IMR-90 (cell line): ENCODE measurements around the gene FCHSD2. TPM values are rescaled to one million over a fixed set of nuclear protein-coding genes. Genes with fewer than 3 reads are reported as not detected.

Experiments
- ATAC-seq: fragments of 200-7000 bp; cut with Tn5 transposase; 2 replicates; pipeline ENCODE4 v1.9.1; 2020; ENCODE audit warnings: low read depth, mild to moderate bottlenecking, moderate library complexity
- BruUV-seq: library from RNA; stranded (reverse); fragments of 400-500 nt; replicated peaks from 2 replicates; lab custom pipeline; 2021; lab: Mats Ljungman, UMichigan
- CTCF ChIA-PET: fragments of 300-600 bp; formaldehyde crosslinking; extraction: SDS; loops from one replicate; lab custom pipeline; 2021; ENCODE audit warnings: antibody characterized with exemption; lab: Yijun Ruan, JAX
- POLR2A ChIA-PET: fragments of 300-600 bp; sonication (Branson Sonifier 250); formaldehyde crosslinking; loops from one replicate; lab custom pipeline; 2022; ENCODE audit warnings: antibody characterized with exemption; ENCODE audit not compliant: unreplicated experiment; lab: Charles Lee
- DNase-seq: peaks from one replicate; pipeline ENCODE4 v3.0.0; 2013
- H2AFZ ChIP-seq: replicated peaks from 2 replicates; pipeline ENCODE3; 2013; ENCODE audit warnings: low read length, mild to moderate bottlenecking; ENCODE audit not compliant: poor library complexity
- H2AK5ac ChIP-seq: 2 replicates; pipeline ENCODE4 v1.6.1; 2013; ENCODE audit warnings: low read depth, low read length, inconsistent platforms
- H2AK9ac ChIP-seq: replicated peaks from 2 replicates; pipeline ENCODE3; 2013; ENCODE audit warnings: mild to moderate bottlenecking, low read depth, low read length, moderate library complexity; ENCODE audit not compliant: poor library complexity
- H2BK120ac ChIP-seq: 2 replicates; pipeline ENCODE4 v1.6.1; 2013; ENCODE audit warnings: low read depth, low read length, inconsistent platforms
- H2BK15ac ChIP-seq: 3 replicates; pipeline ENCODE4 v1.6.1; 2013; ENCODE audit warnings: low read depth, low read length, inconsistent platforms
- H2BK20ac ChIP-seq: 2 replicates; pipeline ENCODE4 v1.6.1; 2013; ENCODE audit warnings: low read depth, mild to moderate bottlenecking, inconsistent platforms, low read length, moderate library complexity
- H2BK5ac ChIP-seq: 2 replicates; pipeline ENCODE4 v1.6.1; 2013; ENCODE audit warnings: mild to moderate bottlenecking, low read depth, low read length, inconsistent platforms; ENCODE audit not compliant: poor library complexity, severe bottlenecking
- H3K14ac ChIP-seq: replicated peaks from 2 replicates; pipeline ENCODE4 v1.6.1; 2013; ENCODE audit warnings: low read depth, low read length, inconsistent platforms
- H3K18ac ChIP-seq: 2 replicates; pipeline ENCODE4 v1.6.1; 2013; ENCODE audit warnings: low read depth, low read length, control low read depth
- H3K23ac ChIP-seq: 2 replicates; pipeline ENCODE4 v1.6.1; 2013; ENCODE audit warnings: low read depth, low read length, inconsistent platforms
- H3K27ac ChIP-seq: 2 replicates; pipeline ENCODE4 v1.5.1; 2013; ENCODE audit warnings: mild to moderate bottlenecking, control low read depth, low read length; ENCODE audit not compliant: insufficient read depth
- H3K27me3 ChIP-seq: 2 replicates; pipeline ENCODE4 v1.6.1; 2013; ENCODE audit warnings: low read length; ENCODE audit not compliant: control insufficient read depth, insufficient read depth
- H3K36me3 ChIP-seq: 2 replicates; pipeline ENCODE4 v1.6.1; 2013; ENCODE audit warnings: low read length, mixed read lengths; ENCODE audit not compliant: control insufficient read depth, insufficient read depth
- H3K4ac ChIP-seq: 2 replicates; pipeline ENCODE4 v1.6.1; 2013; ENCODE audit warnings: low read depth, low read length, inconsistent platforms
- H3K4me1 ChIP-seq: 2 replicates; pipeline ENCODE4 v1.6.1; 2013; ENCODE audit warnings: low read length, mixed read lengths; ENCODE audit not compliant: control insufficient read depth, insufficient read depth
- H3K4me2 ChIP-seq: 2 replicates; pipeline ENCODE4 v1.6.1; 2013; ENCODE audit warnings: low read depth, mild to moderate bottlenecking, control low read depth, low read length, moderate library complexity
- H3K4me3 ChIP-seq: 2 replicates; pipeline ENCODE4 v1.5.1; 2013; ENCODE audit warnings: low read depth, mild to moderate bottlenecking, control low read depth, low read length, moderate library complexity; ENCODE audit not compliant: insufficient read depth
- H3K56ac ChIP-seq: 2 replicates; pipeline ENCODE4 v1.6.1; 2013; ENCODE audit warnings: low read length, inconsistent platforms; ENCODE audit not compliant: insufficient read depth; ENCODE audit errors: extremely low read depth
- H3K79me1 ChIP-seq, 2 experiments: 2 replicates each; pipeline ENCODE4 v1.6.1; 2013; ENCODE audit warnings: low read length in 2 of 2, inconsistent platforms in 1 of 2, low read depth in 1 of 2
- H3K9ac ChIP-seq: 2 replicates; pipeline ENCODE4 v1.6.1; 2013; ENCODE audit warnings: low read depth, low read length, control low read depth
- H3K9me1 ChIP-seq: 2 replicates; pipeline ENCODE4 v1.6.1; 2013; ENCODE audit warnings: low read length, inconsistent platforms; ENCODE audit not compliant: insufficient read depth
- H3K9me3 ChIP-seq: 2 replicates; pipeline ENCODE4 v1.6.1; 2013; ENCODE audit warnings: low read length; ENCODE audit not compliant: control insufficient read depth, insufficient read depth
- H4K20me1 ChIP-seq: 2 replicates; pipeline ENCODE4 v1.6.1; 2013; ENCODE audit warnings: low read length, inconsistent platforms; ENCODE audit not compliant: insufficient read depth
- H4K5ac ChIP-seq: 2 replicates; pipeline ENCODE4 v1.6.1; 2013; ENCODE audit warnings: mild to moderate bottlenecking, low read depth, low read length, control low read depth
- H4K8ac ChIP-seq, 2 experiments: 2 replicates each; pipeline ENCODE4 v1.6.1; 2013; ENCODE audit warnings: low read depth in 2 of 2, low read length in 2 of 2, control low read depth in 1 of 2, inconsistent platforms in 1 of 2
- H4K91ac ChIP-seq: 2 replicates; pipeline ENCODE4 v1.6.1; 2013; ENCODE audit warnings: low read depth, low read length, inconsistent platforms; ENCODE audit not compliant: insufficient read depth
- CHD1 ChIP-seq: IDR thresholded peaks from 2 replicates; pipeline ENCODE4 v1.6.1; 2012; ENCODE audit warnings: low read depth, low read length, improper control_type of control experiment
- FOS ChIP-seq: fragments of 150-350 bp; IDR thresholded peaks from 2 replicates; pipeline ENCODE4 v1.6.1; 2016; ENCODE audit warnings: low read depth, low read length
- MAFK ChIP-seq: IDR thresholded peaks from 2 replicates; pipeline ENCODE4 v1.6.1; 2012; ENCODE audit warnings: low read depth, low read length, improper control_type of control experiment
- WGBS, 2 experiments: methylation state at CpG; one replicate each; pipeline versions ENCODE4 v1.1.5 to v1.1.7; 2013; ENCODE audit warnings: missing lambda C conversion rate in 2 of 2; ENCODE audit not compliant: insufficient read length in 1 of 2; ENCODE audit errors: extremely low coverage in 2 of 2; 5-methylcytosine and 5-hydroxymethylcytosine counted together
- dilution Hi-C: fragments of 300-500 bp; cut with HindIII; formaldehyde crosslinking; loops from one replicate; pipeline ENCODE4 v1.14.3; 2018; ENCODE audit warnings: low sequenced_read_pairs; ENCODE audit not compliant: unreplicated experiment
- in situ Hi-C: fragments of 300-500 bp; cut with MboI; formaldehyde crosslinking; loops from 3 replicates; pipeline ENCODE4 v1.14.3; 2019; ENCODE audit warnings: low sequenced_read_pairs, inconsistent platforms, mixed read lengths
- intact Hi-C: fragments of 100-400 bp; cut with micrococcal nuclease; formaldehyde crosslinking; loops from 2 replicates; pipeline ENCODE4 v1.10.0; 2022
- polyA plus RNA-seq, 3 experiments: library from polyadenylated mRNA; depleted of rRNA; stranded (reverse); fragments of >200 nt; gene quantifications; 2 replicates each; pipeline ENCODE4 v1.2.3, GENCODE V29; 2012; ENCODE audit warnings: low replicate concordance in 1 of 3
- total RNA-seq: library from RNA; depleted of rRNA; stranded (reverse); fragments of >200 nt; gene quantifications from 2 replicates; pipeline ENCODE4 v1.2.3, GENCODE V29; 2012

FCHSD2 gene
- total and polyA plus RNA-seq, 2 of the 4 experiments (the other 2 are of a cell fraction): 5.9 to 18.7 TPM

DNA sequence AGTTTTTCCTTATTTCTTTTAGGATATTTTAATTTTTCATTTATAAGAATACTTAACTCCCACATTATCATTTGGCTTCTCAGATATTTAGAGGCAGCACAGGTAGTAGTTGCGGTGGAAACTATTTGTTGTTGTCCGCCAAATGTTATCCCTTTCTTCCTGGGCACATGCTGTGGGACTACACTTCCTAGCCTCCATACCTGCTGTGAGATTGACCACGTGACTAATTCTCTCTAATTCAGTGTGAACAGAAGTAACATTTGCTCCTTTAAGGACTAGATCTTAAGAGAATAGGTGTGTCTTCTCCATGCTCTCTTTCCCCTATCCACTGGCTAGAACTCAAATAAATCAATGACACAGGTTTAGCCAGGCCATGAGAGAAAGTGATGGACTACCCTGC, 191.4 kb downstream of the FCHSD2 start:
- in situ Hi-C loops (no loop called here), intact Hi-C loops (no loop called here), dilution Hi-C loops (no loop called here)
- Histone ChIP-seq H3K14ac (no peak overlapping the region), H3K9ac (no peak overlapping the region), H4K91ac (no peak overlapping the region), H4K20me1 (peaks cover 8% of the 10 kb centered on the region; the same call in 1 of the 2 replicates), H3K27me3 (no peaks in the 10 kb centered on the region), H2BK15ac (no peak overlapping the region), H3K4ac (no peak overlapping the region), H3K27ac (no peak overlapping the region), H3K4me2 (no peak overlapping the region), H2BK120ac (no peak overlapping the region), H2AK9ac (no peak overlapping the region), H3K4me1 (no peaks in the 10 kb centered on the region), H2BK20ac (no peak overlapping the region), H3K9me3 (no peaks in the 10 kb centered on the region), H3K36me3 (no peaks in the 10 kb centered on the region), H3K4me3 (no peak overlapping the region), H3K56ac (no peak overlapping the region), H3K9me1 (0 out of 2 replicates have a peak, but pooled peaks cover 6% of the 10 kb centered on the region), H4K5ac (no peak overlapping the region), H3K79me1 (peaks cover 7 to 18% of the 10 kb centered on the region in 2 experiments; a peak in 3 of 4 replicates), H3K18ac (no peak overlapping the region), H2AK5ac (no peak overlapping the region), H2AFZ (no peak overlapping the region), H2BK5ac (no peak overlapping the region), H3K23ac (no peak overlapping the region), H4K8ac (no peak overlapping the region)
- ATAC-seq (no peak), DNase-seq (no peak)
- ChIA-PET CTCF (interaction anchor here (0.6 kb wide), 1 partner anchor 40 kb away, joined by 4 read pairs; no protein-coding TSS in a partner anchor), POLR2A (no interaction called here)
- no TSS peak for BruUV-seq
- no CpG with 5 or more reads among the region's 3 CpGs for WGBS, 2 experiments
- no peak for TF ChIP-seq FOS
- no peak for TF ChIP-seq MAFK
- TF ChIP-seq CHD1: no peak
